BJ (cell line): ENCODE results near the gene IQCM. TPM values are rescaled to one million over a fixed set of nuclear protein-coding genes. Genes with fewer than 3 reads are reported as not detected.

Source experiments
- CTCF ChIA-PET: fragments of 350-600 bp; formaldehyde crosslinking; extraction: SDS; loops from one replicate; lab custom pipeline; 2021; ENCODE audit warnings: antibody characterized with exemption, inconsistent platforms; lab: Yijun Ruan, JAX
- POLR2A ChIA-PET: fragments of 300-600 bp; sonication (Branson Sonifier 250); formaldehyde crosslinking; extraction: SDS; loops from one replicate; lab custom pipeline; 2021; ENCODE audit warnings: antibody characterized with exemption; lab: Charles Lee
- DNase-seq: peaks from one replicate; pipeline ENCODE4 v3.0.0-alpha.2; 2011; ENCODE audit warnings: low read depth
- H3K27me3 ChIP-seq: 2 replicates; pipeline ENCODE4 v1.6.0; 2011; ENCODE audit warnings: low read length; ENCODE audit not compliant: control insufficient read depth, insufficient read depth
- H3K36me3 ChIP-seq: 2 replicates; pipeline ENCODE4 v1.5.1; 2011; ENCODE audit warnings: low read length; ENCODE audit not compliant: control insufficient read depth, insufficient read depth
- H3K4me3 ChIP-seq: 2 replicates; pipeline ENCODE4 v1.5.1; 2011; ENCODE audit warnings: low read depth, mild to moderate bottlenecking, control low read depth, low read length
- polyA plus RNA-seq: library from polyadenylated mRNA; depleted of rRNA; stranded (reverse); fragments of >200 nt; gene quantifications from 2 replicates; pipeline ENCODE4 v1.2.3, GENCODE V29; 2011
- TF ChIP-seq, protein P1 (sequence below): IDR thresholded peaks from 2 replicates; pipeline ENCODE4 v1.5.1; 2011; ENCODE audit warnings: low read depth, mild to moderate bottlenecking, control low read depth, inconsistent platforms, low read length, moderate library complexity; ENCODE audit not compliant: insufficient read depth

Gene IQCM
- polyA plus RNA-seq, 1 experiment: not detected

DNA sequence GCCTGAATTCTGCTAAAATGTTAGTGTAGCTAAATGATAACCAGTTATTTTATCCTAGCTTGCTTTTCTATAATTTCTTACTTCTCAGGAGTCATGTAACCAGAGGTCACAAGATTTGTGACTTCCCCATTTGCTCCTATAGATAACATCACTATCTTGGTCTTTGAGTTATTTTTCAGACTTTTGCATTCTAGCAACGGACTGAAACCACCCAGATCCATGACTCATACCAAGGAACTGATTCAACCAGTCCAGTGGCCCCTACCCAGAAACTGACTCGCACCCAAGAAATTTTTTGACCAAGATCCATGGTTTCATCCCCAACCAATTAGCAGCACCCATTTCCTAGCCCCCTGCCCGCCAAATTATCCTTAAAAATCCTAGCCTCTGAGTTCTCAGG, 50.0 kb downstream of the IQCM start:
- Histone ChIP-seq H3K36me3 (no peaks in the 10 kb centered on the region), H3K4me3 (no peak overlapping the region), H3K27me3 (no peaks in the 10 kb centered on the region)
- TF ChIP-seq, protein P1, sequence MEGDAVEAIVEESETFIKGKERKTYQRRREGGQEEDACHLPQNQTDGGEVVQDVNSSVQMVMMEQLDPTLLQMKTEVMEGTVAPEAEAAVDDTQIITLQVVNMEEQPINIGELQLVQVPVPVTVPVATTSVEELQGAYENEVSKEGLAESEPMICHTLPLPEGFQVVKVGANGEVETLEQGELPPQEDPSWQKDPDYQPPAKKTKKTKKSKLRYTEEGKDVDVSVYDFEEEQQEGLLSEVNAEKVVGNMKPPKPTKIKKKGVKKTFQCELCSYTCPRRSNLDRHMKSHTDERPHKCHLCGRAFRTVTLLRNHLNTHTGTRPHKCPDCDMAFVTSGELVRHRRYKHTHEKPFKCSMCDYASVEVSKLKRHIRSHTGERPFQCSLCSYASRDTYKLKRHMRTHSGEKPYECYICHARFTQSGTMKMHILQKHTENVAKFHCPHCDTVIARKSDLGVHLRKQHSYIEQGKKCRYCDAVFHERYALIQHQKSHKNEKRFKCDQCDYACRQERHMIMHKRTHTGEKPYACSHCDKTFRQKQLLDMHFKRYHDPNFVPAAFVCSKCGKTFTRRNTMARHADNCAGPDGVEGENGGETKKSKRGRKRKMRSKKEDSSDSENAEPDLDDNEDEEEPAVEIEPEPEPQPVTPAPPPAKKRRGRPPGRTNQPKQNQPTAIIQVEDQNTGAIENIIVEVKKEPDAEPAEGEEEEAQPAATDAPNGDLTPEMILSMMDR: no peak
- ChIA-PET CTCF (interaction anchor here (0.9 to 2.7 kb wide), 3 partner anchors 10 to 39 kb away, joined by 3 to 7 read pairs (median 4); no protein-coding TSS in a partner anchor), POLR2A (no interaction called here)
- DNase-seq: peak; percentile 41

DNA sequence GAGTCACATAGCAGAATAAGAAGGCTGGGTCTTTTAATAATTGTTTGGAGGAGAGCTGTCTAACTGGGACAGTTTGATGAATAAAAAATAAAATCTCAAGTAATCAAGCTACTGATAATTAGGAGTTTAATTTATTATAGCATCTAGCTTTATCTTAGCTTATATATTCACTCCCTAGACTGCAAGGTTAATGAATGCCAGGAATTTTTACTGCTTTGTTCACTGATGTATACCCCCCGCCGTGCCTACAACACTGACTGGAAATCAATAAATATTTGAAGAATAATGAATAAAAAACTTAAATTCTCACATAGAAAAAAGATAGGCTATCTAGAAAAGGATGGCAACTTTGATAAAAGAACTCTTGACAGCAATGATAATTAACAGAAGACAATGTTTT, 59.7 kb downstream of the IQCM start:
- H3K36me3 ChIP-seq: no peaks in the 10 kb centered on the region
- POLR2A ChIA-PET: no interaction called here
- CTCF ChIA-PET: interaction anchor here (0.6 to 0.9 kb wide), 2 partner anchors 10 to 16 kb away, joined by 3 to 4 read pairs; no protein-coding TSS in a partner anchor
- H3K4me3 ChIP-seq: no peak overlapping the region
- H3K27me3 ChIP-seq: no peaks in the 10 kb centered on the region
- no peak for DNase-seq
- TF ChIP-seq, protein P1: no peak

DNA sequence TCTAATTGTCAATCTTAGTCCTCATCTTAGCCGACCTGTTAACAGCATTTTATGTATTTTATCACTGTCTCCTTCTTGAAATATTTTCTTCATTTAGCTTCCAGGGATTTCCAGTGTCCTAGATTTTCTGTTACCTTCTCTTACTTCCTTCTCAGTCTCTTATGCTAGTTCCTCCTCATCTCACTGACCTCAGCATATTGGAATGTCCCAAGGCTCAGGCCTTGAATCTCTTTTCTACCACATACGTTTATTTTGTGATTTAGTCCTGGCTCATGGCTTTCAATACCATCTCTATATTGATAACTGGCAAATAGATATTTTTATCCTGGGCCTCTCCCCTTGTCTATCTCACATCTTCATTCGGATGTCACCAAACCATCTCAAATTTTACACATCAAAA, 61.1 kb downstream of the IQCM start:
- CTCF ChIA-PET: no interaction called here
- Histone ChIP-seq H3K36me3 (no peaks in the 10 kb centered on the region), H3K4me3 (no peak overlapping the region), H3K27me3 (no peaks in the 10 kb centered on the region)
- TF ChIP-seq, protein P1: no peak
- DNase-seq: no peak
- POLR2A ChIA-PET: no interaction called here

DNA sequence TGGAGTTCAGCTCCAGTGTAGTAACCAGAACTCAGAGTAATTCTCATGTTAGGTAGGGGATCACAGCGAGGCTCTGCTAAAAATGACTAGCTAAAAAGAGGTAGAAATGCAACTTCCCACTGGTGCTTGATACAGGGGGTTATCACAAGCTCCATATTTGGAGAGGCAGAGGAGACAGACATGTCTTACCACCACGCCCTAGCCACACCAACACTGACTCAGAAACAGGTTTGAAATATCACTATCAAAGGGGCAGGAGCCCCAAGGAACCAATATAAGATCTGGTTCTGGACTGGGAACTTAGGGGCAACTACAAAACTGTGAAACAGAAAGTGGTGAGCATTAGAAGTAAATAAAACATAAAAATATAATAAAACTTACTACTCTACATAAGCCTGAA, 62.9 kb downstream of the IQCM start:
- CTCF ChIA-PET: no interaction called here

DNA sequence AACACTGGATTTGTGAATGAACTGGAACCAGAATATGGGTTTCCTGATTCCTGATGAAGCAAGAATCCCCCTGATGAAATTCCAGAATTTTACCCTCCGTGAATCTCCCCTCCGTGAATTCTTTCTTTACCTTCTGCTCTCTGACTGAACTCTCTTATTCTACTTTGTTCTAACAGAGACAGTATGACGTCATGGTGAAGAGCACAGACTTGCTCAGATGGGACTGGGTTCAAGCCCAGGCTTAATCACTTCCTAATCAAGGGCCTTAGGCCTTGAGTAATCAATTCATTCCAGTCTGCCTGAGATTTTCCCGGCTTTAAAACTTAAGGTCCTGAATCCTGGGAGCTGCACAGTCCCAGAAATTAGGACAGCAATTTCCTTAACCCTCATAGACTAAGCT, 64.5 kb downstream of the IQCM start:
- ChIA-PET POLR2A (no interaction called here), CTCF (interaction anchor here (0.7 kb wide), 1 partner anchor 866 kb away, joined by 3 read pairs; no protein-coding TSS in a partner anchor)
- Histone ChIP-seq H3K36me3 (no peaks in the 10 kb centered on the region), H3K27me3 (no peaks in the 10 kb centered on the region), H3K4me3 (no peak overlapping the region)
- DNase-seq: no peak
- TF ChIP-seq, protein P1: no peak

More for the DNA sequence above, 62.9 kb downstream of the IQCM start:
- TF ChIP-seq, protein P1: no peak
- DNase-seq: no peak
- no peak overlapping the region for H3K4me3 ChIP-seq
- POLR2A ChIA-PET: no interaction called here
- no peaks in the 10 kb centered on the region for H3K27me3 ChIP-seq
- H3K36me3 ChIP-seq: no peaks in the 10 kb centered on the region
